Ishikawa (cell line): ENCODE results near the gene CMSS1.

Source experiments
- EP300 ChIP-seq: IDR thresholded peaks from 2 replicates; pipeline ENCODE4 v1.6.1; 2012; ENCODE audit warnings: borderline replicate concordance
- REST ChIP-seq: IDR thresholded peaks from 2 replicates; pipeline ENCODE4 v1.6.1; 2012; ENCODE audit warnings: low read depth, mild to moderate bottlenecking
- YY1 ChIP-seq: IDR thresholded peaks from 2 replicates; pipeline ENCODE4 v1.6.1; 2012; ENCODE audit warnings: low read depth

- TF ChIP-seq EP300 (no peak), YY1 (no peak), REST (no peak)
Measured at GRCh38 chr3:99951701-99952100, 134.0 kb downstream of the CMSS1 start.
